SKM-1 (cell line): Measurements from ENCODE around the gene OR11H6.
"Not testable (repeated sequence)": the region's sequence is repeated elsewhere in the genome, so short reads cannot be mapped to it uniquely, and the experiment has no call there.

Experiments used
- DNase-seq: peaks from one replicate; lab custom pipeline; 2025; ENCODE audit not compliant: unreplicated experiment; lab: John Stamatoyannopoulos, UW

OR11H6 gene, protein sequence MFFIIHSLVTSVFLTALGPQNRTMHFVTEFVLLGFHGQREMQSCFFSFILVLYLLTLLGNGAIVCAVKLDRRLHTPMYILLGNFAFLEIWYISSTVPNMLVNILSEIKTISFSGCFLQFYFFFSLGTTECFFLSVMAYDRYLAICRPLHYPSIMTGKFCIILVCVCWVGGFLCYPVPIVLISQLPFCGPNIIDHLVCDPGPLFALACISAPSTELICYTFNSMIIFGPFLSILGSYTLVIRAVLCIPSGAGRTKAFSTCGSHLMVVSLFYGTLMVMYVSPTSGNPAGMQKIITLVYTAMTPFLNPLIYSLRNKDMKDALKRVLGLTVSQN

DNA sequence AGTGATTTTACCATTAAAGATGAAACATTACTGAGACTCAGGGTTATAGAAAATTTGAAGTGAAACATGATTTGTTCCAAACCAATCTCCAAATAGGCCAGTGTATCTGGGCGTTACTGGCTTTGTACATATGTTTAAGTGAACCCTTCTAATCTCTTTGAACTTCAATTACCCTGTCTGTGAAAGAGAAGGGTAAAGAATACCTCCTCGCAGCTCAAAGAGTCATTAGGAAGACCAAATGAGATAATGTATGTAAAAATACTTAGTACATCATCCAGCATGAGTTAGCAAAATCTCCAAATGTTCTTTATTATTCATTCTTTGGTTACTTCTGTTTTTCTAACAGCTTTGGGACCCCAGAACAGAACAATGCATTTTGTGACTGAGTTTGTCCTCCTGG is at the start of gene OR11H6:
Gene OR11H6 (plus strand): TSS at position 301 of the 400 bp plus-strand sequence. CDS start 0 bp downstream, at position 301.
- no peak for DNase-seq

DNA sequence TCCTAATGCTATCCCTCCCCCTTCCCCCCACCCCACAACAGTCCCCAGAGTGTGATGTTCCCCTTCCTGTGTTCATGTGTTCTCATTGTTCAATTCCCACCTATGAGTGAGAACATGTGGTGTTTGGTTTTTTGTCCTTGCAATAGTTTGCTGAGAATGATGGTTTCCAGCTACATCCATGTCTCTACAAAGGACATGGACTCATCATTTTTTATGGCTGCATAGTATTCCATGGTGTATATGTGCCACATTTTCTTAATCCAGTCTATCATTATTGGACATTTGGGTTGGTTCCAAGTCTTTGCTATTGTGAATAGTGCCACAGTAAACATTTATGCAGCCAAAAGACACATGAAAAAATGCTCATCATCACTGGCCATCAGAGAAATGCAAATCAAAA is 49.3 kb upstream of the OR11H6 start:
- not testable (repeated sequence) for DNase-seq

DNA sequence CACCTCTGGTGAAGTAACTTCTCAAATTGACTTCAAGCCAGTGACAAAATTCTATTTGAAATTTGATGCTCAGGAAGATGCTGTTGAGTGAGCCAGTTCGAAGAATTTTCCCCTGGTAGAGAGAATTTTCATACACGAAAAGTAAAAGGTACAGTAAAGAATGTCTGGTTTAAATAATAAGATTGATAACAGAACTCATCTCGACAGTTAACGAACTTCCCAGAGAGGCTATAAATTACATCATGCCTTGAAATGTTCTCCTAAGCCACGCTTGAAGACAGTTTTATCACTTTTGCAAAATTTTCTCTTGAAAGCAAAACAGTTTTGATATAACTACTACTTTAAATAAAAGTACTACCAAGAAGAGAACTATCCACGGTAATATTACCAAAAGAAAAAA is 47.2 kb upstream of the OR11H6 start:
- DNase-seq, result no peak

DNA sequence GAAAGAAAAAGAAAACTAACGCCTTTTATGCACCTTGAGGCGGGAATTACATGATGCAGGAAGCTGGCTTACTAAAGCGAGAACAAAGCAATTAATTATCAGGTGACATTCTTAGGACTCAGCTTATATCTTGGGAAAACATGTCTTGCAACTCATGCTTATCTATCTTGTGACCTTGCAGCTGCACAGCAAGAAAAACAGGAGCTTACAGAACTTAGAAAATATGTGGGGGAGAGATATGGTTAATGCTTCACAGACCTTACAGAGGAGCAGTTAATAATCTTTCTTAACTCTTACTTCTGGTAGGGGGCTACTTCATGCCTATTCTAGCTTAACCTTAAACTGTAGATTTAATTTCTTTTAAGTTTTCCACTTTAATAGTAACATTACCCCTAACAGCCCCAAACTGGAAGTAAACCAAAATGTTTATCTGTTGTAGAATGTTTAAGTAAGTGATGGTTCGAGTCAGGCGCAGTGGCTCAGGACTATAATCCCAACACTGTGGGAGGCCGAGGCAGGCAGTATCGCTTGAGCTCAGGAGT is 46.0 kb upstream of the OR11H6 start:
- DNase-seq, result no peak

DNA sequence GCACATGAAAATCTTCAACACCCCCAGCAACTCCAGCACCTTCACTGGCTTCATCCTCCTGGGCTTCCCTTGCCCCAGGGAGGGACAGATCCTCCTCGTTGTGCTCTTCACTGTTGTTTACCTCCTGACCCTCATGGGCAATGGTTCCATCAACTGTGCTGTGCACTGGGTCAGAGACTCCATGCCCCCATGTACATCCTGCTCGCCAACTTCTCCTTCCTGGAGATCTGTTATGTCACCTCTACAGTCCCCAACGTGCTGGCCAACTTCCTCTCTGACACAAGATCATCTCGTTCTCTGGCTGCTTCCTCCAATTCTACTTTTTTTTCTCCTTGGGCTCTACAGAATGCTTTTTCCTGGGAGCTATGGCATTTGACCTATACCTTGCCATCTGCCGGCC is 44.3 kb upstream of the OR11H6 start:
- peak; percentile 2 for DNase-seq

DNA sequence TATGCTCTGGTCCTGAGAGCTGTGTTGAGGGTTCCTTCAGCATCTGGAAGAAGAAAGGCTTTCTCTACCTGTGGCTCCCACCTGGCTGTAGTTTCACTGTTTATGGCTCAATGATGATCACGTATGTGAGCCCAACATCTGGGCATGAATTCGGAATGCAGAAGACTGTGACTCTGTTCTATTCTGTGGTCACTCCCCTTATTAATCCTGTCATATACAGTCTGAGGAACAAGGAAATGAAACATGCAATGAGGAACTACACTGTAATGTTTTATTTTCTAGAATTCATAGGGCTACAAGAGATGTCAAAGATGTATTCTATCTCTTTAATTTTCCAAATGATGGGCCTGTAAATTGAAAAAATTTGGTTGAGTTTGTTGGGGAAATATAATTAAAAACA is 43.6 kb upstream of the OR11H6 start:
- DNase-seq, result peak; percentile 0

DNA sequence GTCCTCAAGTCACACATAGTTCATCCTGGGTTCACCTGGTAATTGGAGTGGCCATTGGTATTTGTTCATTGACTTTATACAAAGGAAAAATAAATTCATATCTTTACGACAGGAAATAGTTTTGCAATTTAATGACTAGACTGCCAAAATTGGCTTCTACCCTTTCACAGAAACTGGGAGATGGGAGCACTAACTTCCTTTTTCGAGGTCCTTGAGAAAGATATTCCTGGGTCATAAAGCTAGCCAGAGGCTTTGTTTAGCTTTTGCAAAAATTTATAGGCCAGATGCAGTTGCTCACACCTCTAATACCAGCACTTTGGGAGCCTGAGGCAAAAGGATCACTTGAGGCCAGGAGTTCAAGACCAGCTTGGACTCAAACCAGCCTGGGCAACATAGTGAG is 43.0 kb upstream of the OR11H6 start:
- DNase-seq, result no peak

DNA sequence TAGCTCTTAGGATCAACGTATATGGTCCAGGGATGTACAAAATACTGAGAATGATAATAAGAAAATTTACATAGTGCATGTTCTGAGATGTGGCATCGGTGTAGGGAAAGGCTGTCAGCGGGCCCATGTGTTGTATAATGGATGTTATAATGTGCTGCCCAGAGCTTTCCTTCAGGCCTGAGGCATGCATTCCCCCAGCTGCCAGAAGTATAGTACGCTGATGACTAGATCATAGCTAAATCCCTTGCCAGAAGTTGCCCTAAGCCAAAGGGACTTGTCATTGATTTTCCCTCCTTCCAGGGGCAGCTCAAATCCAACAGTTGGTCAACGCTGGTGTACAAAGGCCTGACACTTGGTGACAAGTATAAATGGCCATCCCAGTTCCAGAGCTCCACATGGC is 39.3 kb upstream of the OR11H6 start:
- DNase-seq, result no peak

DNA sequence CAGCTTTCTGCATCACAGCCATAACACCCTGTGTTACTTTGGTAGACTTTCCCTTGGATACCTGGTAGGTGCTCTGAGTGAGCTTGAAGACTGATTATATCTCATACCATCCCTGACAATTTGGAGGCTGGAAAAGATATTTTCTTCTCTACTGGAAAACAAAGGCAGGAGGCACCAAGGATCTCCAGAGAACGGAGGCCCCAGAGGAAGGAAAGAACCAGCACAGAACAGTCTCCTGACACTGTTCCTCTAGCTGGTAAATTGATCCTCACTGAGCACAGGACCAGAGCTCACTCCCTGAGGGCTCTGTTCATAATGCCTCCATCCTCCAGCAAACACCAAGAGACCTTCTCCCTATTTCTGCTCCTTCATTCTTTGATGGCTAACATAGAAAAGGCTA is 32.9 kb upstream of the OR11H6 start, which contains the start of gene OR11G2:
Gene OR11G2 (plus strand): TSS at position 301 of the 400 bp plus-strand sequence. CDS start 6,542 bp downstream, outside the sequence.
- DNase-seq, result no peak

DNA sequence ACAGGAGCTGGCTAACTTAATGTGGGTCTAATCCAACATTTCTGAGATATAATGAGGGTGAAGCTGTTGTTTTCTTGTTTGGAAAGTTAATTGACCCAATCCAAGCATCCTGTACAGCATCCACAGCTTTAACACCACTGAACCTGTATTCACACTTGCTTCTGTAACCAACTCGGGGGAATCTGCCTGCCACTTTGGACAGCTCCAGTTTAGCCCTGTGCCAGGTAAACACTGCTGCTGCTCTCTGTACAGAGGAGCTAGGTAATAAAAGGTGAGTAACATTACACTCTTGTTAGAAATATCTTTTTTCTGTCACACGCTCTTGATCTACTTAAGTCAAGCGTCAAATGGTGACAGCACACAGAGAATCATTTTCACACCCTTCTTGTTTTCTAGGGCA is 32.1 kb upstream of the OR11H6 start:
- no peak for DNase-seq

DNA sequence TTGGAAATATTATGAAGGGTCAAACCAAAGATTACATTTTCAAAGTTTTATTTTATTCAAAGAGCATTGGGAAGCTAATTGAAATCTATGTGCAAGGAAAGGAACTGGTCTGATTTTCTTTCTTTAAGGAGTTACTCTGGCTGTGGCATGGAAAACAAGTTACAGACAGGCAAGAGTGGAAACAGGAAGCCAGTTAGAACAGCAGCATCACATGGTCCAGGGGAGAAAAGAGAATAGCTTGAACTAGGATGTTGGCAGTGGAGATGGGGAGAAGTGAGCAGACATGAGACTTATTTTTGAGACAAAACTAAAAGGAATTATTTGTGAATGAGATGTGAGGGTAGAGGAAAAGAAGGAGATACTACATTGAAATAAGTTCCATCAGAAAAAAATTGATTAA is 29.4 kb upstream of the OR11H6 start:
- DNase-seq, result no peak

DNA sequence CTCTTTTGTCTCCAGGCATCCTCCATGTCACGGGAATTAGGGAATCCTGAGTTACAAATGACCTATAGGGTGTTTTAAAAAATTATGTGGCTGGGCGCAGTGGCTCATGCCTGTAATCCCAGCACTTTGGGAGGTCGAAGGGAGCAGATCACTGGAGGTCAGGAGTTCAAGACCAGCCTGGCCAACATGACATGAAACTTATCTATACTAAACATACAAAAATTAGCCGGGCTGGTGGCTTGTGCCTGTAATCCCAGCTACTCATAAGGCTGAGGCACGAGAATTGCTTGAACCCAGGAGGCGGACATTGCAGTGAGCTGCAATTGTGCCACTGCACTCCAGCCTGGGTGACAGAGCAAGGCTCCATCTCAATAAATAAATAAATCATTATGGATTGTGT is 28.3 kb upstream of the OR11H6 start:
- not testable (repeated sequence) for DNase-seq

DNA sequence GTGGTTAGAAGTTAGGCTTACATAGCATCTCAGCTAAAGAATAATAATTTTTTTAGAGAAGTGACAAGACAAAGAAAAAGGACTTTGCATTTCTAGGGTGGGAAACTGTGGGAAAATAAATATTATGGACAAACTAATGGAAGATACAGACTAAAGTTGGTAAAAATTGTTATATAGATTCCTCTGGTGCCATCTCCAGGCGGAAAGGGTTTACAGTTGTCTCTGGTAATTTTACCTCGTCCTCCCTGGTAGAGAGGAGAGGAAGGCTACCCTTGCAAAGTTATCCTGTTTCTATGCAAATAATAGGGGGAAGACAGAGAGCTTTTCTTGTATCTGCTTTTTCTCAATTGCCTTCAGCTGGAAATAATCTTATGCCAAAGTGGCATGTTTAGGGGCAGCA is 27.6 kb upstream of the OR11H6 start:
- DNase-seq, result no peak

DNA sequence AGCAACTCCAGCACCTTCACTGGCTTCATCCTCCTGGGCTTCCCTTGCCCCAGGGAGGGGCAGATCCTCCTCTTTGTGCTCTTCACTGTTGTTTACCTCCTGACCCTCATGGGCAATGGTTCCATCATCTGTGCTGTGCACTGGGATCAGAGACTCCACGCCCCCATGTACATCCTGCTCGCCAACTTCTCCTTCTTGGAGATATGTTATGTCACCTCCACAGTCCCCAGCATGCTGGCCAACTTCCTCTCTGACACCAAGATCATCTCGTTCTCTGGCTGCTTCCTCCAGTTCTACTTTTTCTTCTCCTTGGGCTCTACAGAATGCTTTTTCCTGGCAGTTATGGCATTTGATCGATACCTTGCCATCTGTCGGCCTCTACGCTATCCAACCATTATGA is 26.1 kb upstream of the OR11H6 start:
- peak; percentile 36 for DNase-seq

DNA sequence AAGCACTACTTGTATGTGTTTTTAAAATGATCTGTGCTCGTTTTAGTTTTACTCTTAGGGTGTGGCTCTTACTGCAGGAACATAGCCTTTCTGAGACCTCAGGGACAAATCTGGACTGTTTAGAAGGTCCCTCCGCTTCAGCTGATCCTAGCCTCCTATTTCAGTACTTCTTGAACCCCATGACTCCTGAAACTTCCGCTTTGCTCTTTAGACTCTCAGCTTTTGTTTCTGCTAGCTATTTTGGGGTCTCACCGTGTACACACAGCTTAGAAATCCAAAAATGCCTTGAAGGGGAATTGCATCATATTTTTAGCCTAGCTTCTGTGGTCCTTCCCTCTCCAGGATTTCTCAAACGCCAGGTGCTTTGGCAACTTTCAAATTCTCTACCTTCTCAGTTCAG is 24.5 kb upstream of the OR11H6 start:
- DNase-seq, result no peak

DNA sequence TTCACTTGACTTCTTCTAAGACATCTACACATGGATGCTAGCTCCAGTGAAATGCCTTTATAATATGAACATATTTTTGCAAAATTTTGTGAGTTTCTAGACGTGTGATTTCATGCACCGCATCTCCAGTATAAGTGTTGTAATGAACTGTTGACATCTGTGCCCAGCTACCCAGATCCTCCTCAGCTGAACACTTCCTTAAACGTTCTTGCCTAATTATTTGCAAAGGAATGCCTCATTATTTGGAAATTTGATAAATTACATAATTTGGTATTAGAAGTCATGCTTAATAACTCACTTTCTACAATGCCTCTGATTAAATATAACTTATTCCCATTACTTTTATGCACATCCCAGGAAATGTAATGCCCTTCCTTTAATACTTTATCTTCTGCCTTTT is 18.8 kb upstream of the OR11H6 start:
- DNase-seq, result no peak

DNA sequence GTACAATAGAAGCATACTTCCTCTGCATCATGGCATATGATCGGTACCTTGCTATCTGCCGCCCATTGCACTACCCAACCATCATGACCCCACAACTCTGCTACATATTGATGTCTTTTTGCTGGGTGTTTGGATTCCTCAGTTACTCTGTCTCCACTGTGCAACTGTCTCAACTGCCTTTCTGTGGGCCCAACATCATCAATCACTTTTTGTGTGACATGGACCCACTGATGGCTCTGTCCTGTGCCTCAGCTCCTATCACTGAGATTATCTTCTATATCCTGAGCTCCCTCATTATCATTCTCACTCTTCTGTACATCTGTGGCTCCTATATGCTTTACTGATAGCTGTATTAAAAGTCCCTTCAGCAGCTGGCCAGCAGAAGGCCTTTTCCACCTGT is 13.9 kb upstream of the OR11H6 start:
- DNase-seq, result no peak

DNA sequence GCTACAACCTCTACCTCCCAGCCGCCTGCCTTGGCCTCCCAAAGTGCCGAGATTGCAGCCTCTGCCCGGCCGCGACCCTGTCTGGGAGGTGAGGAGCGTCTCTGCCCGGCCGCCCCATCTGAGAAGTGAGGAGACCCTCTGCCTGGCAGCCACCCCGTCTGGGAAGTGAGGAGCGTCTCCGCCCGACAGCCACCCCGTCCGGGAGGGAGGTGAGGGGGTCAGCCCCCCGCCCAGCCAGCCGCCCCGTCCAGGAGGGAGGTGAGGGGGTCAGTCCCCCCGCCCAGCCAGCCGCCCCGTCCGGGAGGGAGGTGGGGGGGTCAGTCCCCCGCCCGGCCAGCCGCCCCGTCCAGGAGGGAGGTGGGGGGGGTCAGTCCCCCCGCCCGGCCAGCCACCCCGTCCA is 11.1 kb upstream of the OR11H6 start:
- not testable (repeated sequence) for DNase-seq

DNA sequence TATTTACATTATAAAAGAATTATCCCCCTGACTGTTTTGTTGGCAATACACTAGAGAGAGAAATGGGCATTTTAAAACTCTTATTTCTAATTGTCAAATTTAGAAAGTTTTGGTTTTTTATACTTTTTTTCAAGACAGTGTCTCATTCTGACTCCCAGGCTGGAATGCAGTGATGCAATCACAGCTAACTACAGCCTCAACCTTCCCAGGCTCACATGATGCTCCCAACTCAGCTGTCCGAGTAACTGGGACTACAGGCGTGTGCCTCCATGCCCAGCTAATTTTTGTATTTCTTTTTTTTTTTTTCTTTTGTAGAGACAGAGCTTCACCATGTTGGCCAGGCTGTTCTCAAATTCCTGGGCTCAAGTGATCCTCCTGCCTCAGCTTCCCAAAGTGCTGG is 8.3 kb upstream of the OR11H6 start:
- no peak for DNase-seq

DNA sequence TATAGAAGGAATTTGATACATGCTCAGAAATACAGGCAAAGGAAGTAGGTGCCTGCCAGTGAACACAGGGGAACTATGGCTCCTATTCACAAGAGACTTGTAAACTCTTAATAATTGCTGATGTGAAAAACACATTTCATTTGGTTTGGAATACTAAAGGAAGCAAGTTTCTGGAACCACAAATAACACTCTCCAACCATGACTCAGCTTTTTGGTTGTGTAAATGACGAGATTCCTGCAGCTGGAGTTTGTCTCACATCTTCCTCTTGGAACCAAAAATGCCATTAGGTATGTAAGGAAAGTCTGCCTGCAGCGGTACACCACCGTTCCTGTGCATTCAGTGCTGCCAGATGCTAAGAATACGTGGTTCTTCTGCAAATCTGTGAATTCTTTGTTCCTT is 4.5 kb upstream of the OR11H6 start:
- no peak for DNase-seq

DNA sequence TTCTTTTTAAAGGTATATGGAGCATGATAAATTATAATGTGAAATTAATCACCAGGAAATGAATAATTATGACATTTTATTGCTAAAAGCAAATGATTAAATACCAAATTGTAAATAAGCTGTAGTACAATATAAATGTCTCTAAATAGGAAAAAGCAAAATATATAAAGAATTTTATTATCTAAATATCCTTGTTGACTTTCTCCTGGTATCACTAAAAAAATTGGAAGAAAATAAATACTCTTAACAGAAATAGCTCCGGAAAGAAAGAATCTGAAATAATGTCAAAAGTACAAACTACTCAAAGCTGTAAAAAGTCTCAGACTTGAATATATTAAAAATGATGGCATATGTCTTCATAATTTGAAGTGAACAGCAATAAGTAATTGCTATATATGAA is 5.2 kb downstream of the OR11H6 start, which contains the start of gene OR11H7:
Gene OR11H7 (plus strand): TSS at position 301 of the 400 bp plus-strand sequence.
- no peak for DNase-seq

DNA sequence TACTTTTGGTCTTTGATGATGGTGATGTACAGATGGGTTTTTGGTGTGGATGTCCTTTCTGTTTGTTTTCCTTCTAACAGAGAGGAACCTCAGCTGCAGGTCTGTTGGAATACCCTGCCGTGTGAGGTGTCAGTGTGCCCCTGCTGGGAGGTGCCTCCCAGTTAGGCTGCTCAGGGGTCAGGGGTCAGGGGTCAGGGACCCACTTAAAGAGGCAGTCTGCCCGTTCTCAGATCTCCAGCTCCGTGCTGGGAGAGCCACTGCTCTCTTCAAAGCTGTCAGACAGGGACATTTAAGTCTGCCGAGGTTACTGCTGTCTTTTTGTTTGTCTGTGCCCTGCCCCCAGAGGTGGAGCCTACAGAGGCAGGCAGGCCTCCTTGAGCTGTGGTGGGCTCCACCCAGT is 11.9 kb downstream of the OR11H6 start:
- not testable (repeated sequence) for DNase-seq
